ENCODE data around the gene PRPF19. TPM values are rescaled to one million over a fixed set of nuclear protein-coding genes. Genes with fewer than 3 reads are reported as not detected.

The PRPF19 gene
- total and polyA plus RNA-seq, 9 of the 15 experiments (the other 6 are each of a cell fraction or from before 2014, with no cell fraction given): 9.4 to 212 (median 73.2) TPM

DNA sequence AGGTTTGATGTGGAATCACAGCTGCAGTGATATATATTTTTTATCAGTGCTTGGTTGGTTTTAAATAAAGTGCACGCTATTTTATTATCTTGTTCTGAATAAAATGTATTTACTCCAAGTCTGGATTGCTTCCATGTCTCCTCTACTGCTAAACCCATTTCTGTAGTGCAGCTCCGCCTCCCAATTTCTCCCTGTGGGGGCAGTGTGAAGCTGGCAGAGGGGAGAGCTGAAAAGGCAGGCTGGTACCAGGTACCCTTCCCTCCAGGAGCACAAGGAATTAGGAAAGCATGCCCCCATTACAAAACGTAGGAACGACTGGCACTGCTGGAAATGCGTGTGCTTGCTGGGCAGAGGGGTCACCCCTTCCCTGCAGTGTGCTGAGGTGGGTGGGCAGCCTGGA, 16.9 kb upstream of the PRPF19 start:
- no peaks in the 10 kb centered on the region for H3K9me3 ChIP-seq (replicated peaks; ENCODE audit: control insufficient read depth, insufficient read depth, low read depth, low read length)
- peaks cover 5% of the 10 kb centered on the region; the same call in 1 of the 2 replicates for H4K20me1 ChIP-seq (replicated peaks; ENCODE audit: control insufficient read depth, insufficient read depth, low read length)
- BruUV-seq (replicated peaks): no TSS peak
- H3K4me2 ChIP-seq (ENCODE audit: insufficient read depth, low read length): no peak overlapping the region
- ChIA-PET CTCF (ENCODE audit: low intra/inter-chr PET ratio) (no interaction called here), POLR2A (interaction anchor here (0.9 to 1.6 kb wide), 3 partner anchors 10 to 28 kb away, joined by 3 to 7 read pairs (median 6); no protein-coding TSS in a partner anchor)
- peaks cover 29 to 39% of the 10 kb centered on the region in 2 experiments for H3K27me3 ChIP-seq (ENCODE audit: control insufficient read depth in 2 of 2, insufficient read depth in 2 of 2, low read length in 2 of 2)
- no peak for DNase-seq (ENCODE audit: extremely low read depth in 1 of 4, low spot score in 3 of 4)
- WGBS (ENCODE audit: insufficient coverage, low coverage, missing lambda C conversion rate): 69% methylated on average over 5 of the region's 5 CpGs
- H3K36me3 ChIP-seq (ENCODE audit: control insufficient read depth, insufficient read depth, low read length): peaks cover 43% of the 10 kb centered on the region
- no peak for FAIRE-seq
- TF ChIP-seq NFE2L1 (tag; IDR thresholded peaks at IDR 0.05; ENCODE audit: borderline replicate concordance, low read depth) (no peak), RAD21 (CRISPR knock-in tag; conservative IDR thresholded peaks at IDR 0.05 in 1 of 2, IDR thresholded peaks at IDR 0.05 in 1 of 2) (no peak), MAFG (tag; conservative IDR thresholded peaks at IDR 0.05) (no peak), L3MBTL2 (IDR thresholded peaks at IDR 0.05) (no peak), HDAC8 (tag; IDR thresholded peaks at IDR 0.05) (no peak), MAFK (IDR thresholded peaks at IDR 0.05; ENCODE audit: low read length) (no peak), YY1 (IDR thresholded peaks at IDR 0.05; ENCODE audit: borderline replicate concordance in 1 of 3, control insufficient read depth in 1 of 3, extremely low read depth in 1 of 3, insufficient read depth in 3 of 3, insufficient read length in 1 of 3, insufficient replicate concordance in 2 of 3, low read depth in 1 of 3, low read length in 2 of 3) (no peak), HDAC1 (IDR thresholded peaks at IDR 0.05) (no peak), SRSF7 (optimal IDR thresholded peaks at IDR 0.05; ENCODE audit: low read depth, low read length) (no peak)
- TF ChIP-seq, protein P1, sequence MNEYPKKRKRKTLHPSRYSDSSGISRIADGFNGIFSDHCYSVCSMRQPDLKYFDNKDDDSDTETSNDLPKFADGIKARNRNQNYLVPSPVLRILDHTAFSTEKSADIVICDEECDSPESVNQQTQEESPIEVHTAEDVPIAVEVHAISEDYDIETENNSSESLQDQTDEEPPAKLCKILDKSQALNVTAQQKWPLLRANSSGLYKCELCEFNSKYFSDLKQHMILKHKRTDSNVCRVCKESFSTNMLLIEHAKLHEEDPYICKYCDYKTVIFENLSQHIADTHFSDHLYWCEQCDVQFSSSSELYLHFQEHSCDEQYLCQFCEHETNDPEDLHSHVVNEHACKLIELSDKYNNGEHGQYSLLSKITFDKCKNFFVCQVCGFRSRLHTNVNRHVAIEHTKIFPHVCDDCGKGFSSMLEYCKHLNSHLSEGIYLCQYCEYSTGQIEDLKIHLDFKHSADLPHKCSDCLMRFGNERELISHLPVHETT (CRISPR knock-in tag; conservative IDR thresholded peaks at IDR 0.05 in 1 of 2, IDR thresholded peaks at IDR 0.05 in 1 of 2): no peak
- in situ Hi-C loops (cut with MboI) (no loop called here), intact Hi-C loops (cut with micrococcal nuclease) (no loop called here)
- no peak overlapping the region for H3K9ac ChIP-seq (ENCODE audit: insufficient read depth in 1 of 2, low read depth in 2 of 2, low read length in 2 of 2)
- H3K9me1 ChIP-seq (ENCODE audit: control insufficient read depth, insufficient read depth, low read length): no peaks in the 10 kb centered on the region
- ATAC-seq: no peak
- H3K4me3 ChIP-seq: no peak overlapping the region
- peaks cover 10% of the 10 kb centered on the region; the same call in 2 of the 3 replicates for H3K79me2 ChIP-seq (ENCODE audit: control insufficient read depth, insufficient read depth, low read length)
- H2AFZ ChIP-seq (ENCODE audit: low read depth, low read length): no peak overlapping the region
- H3K27ac ChIP-seq (ENCODE audit: extremely low read depth, low read depth, low read length): no peak overlapping the region
- peaks cover 5 to 22% of the 10 kb centered on the region in 2 experiments; a peak in 4 of 5 replicates for H3K4me1 ChIP-seq (replicated peaks in 1 of 2; ENCODE audit: control insufficient read depth in 2 of 2, insufficient read depth in 2 of 2, low read length in 2 of 2)
